ENCODE data around the gene ESR1. TPM values are rescaled to one million over a fixed set of nuclear protein-coding genes. Genes with fewer than 3 reads are reported as not detected.

Gene ESR1
- total and polyA plus RNA-seq, 4 donors: 0.05 to 16.1 (median 6.3) TPM

GRCh38 chr6:152154559-152155356 is 347.3 kb downstream of the ESR1 start:
- WGBS: 93% methylated on average over 17 of the region's 17 CpGs
- no peak overlapping the region for H3K9ac ChIP-seq (ENCODE audit: low read depth in 1 of 2, low read length in 2 of 2)
- H3K4me1 ChIP-seq (ENCODE audit: control insufficient read depth in 4 of 4, insufficient read depth in 4 of 4, low read length in 3 of 4): no peaks in the 10 kb centered on the region
- H3K9me3 ChIP-seq (ENCODE audit: control insufficient read depth in 4 of 4, low read length in 3 of 4): no peaks in the 10 kb centered on the region
- TF ChIP-seq, protein P1, sequence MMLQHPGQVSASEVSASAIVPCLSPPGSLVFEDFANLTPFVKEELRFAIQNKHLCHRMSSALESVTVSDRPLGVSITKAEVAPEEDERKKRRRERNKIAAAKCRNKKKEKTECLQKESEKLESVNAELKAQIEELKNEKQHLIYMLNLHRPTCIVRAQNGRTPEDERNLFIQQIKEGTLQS (IDR thresholded peaks at IDR 0.05): no peak
- TF ChIP-seq CTCF (IDR thresholded peaks at IDR 0.05; ENCODE audit: low read depth, low read length, missing input control) (no peak), RAD21 (IDR thresholded peaks at IDR 0.05) (no peak), EGR1 (IDR thresholded peaks at IDR 0.05; ENCODE audit: low read depth in 2 of 2) (no peak), RXRA (IDR thresholded peaks at IDR 0.05) (no peak), HNF4G (IDR thresholded peaks at IDR 0.05) (no peak), TAF1 (conservative IDR thresholded peaks at IDR 0.05) (no peak), GABPA (IDR thresholded peaks at IDR 0.05 in 1 of 2, conservative IDR thresholded peaks at IDR 0.05 in 1 of 2) (no peak), REST (IDR thresholded peaks at IDR 0.05) (no peak), SP1 (IDR thresholded peaks at IDR 0.05) (no peak), NR2F2 (IDR thresholded peaks at IDR 0.05) (no peak), FOXA2 (IDR thresholded peaks at IDR 0.05) (no peak)
- TF ChIP-seq, protein P2, sequence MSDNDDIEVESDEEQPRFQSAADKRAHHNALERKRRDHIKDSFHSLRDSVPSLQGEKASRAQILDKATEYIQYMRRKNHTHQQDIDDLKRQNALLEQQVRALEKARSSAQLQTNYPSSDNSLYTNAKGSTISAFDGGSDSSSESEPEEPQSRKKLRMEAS (IDR thresholded peaks at IDR 0.05): no peak
- TF ChIP-seq, protein P3, sequence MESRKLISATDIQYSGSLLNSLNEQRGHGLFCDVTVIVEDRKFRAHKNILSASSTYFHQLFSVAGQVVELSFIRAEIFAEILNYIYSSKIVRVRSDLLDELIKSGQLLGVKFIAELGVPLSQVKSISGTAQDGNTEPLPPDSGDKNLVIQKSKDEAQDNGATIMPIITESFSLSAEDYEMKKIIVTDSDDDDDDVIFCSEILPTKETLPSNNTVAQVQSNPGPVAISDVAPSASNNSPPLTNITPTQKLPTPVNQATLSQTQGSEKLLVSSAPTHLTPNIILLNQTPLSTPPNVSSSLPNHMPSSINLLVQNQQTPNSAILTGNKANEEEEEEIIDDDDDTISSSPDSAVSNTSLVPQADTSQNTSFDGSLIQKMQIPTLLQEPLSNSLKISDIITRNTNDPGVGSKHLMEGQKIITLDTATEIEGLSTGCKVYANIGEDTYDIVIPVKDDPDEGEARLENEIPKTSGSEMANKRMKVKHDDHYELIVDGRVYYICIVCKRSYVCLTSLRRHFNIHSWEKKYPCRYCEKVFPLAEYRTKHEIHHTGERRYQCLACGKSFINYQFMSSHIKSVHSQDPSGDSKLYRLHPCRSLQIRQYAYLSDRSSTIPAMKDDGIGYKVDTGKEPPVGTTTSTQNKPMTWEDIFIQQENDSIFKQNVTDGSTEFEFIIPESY (IDR thresholded peaks at IDR 0.05): no peak
- no peak for DNase-seq (ENCODE audit: low spot score)
- no peak overlapping the region for H3K27ac ChIP-seq (ENCODE audit: low read depth in 1 of 2, low read length in 2 of 2)
- H3K4me3 ChIP-seq (ENCODE audit: low read depth in 1 of 3, low read length in 3 of 3): no peak overlapping the region
- H3K36me3 ChIP-seq (ENCODE audit: control insufficient read depth in 4 of 4, insufficient read depth in 3 of 4, low read depth in 1 of 4, low read length in 3 of 4): peaks cover 9 to 58% (median 48%) of the 10 kb centered on the region in 4 donors
- H3K27me3 ChIP-seq (ENCODE audit: control insufficient read depth in 4 of 4, insufficient read depth in 4 of 4, low read length in 3 of 4): no peaks in the 10 kb centered on the region
